Measurements from ENCODE around the gene FGD3. TPM values are rescaled to one million over a fixed set of nuclear protein-coding genes. Genes with fewer than 3 reads are reported as not detected.

FGD3 gene
- total and polyA plus RNA-seq, 9 of the 15 experiments (the other 6 are each of a cell fraction or from before 2014, with no cell fraction given): 0.07 to 1.3 (median 0.29) TPM

DNA sequence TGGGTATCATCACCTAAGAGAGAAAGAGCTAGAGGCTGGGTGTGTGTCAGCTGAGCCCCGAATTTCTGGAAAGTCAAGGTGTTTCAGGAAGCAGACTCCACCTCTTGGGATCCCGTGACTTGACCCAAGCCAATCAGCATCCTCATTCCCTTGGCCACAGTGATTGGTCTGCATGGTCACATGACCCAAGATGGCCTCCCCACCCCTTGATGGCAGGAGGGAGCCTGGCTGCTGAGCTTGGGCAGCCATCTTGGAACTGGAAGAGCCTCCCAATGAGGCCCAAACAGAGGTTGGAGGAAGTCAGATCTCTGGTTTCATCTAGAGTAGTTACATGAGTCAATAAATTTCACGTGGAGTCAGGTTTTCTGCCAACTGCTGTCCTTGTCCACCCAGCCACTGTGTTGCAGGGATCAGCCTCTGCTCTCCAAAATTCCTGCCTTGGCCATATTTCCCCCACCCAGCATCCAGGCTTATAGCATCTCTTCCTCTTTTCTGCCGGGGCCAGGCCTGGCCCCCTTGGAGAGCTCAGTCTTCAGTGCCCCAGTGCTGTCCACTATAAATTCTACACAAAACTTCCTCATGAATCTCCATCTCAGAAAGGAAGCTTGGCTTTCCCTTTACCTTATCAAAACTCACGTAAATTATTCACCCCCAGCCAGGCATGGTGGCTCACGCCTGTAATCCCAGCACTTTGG is 93.9 kb downstream of the FGD3 start:
- peak; percentile 92 for ATAC-seq
- Histone ChIP-seq H3K4me3 (no peak overlapping the region), H3K36me3 (ENCODE audit: control insufficient read depth, insufficient read depth, low read length) (no peaks in the 10 kb centered on the region), H3K9me3 (replicated peaks; ENCODE audit: control insufficient read depth, insufficient read depth, low read depth, low read length) (no peaks in the 10 kb centered on the region; the same call in 1 of the 2 replicates), H4K20me1 (replicated peaks; ENCODE audit: control insufficient read depth, insufficient read depth, low read length) (no peaks in the 10 kb centered on the region), H3K4me1 (replicated peaks in 1 of 2; ENCODE audit: control insufficient read depth in 2 of 2, insufficient read depth in 2 of 2, low read length in 2 of 2) (peaks cover 7 to 25% of the 10 kb centered on the region in 2 experiments; a peak in 3 of 5 replicates), H3K27ac (ENCODE audit: extremely low read depth, low read depth, low read length) (no peak overlapping the region), H3K79me2 (ENCODE audit: control insufficient read depth, insufficient read depth, low read length) (no peaks in the 10 kb centered on the region), H3K9ac (ENCODE audit: insufficient read depth in 1 of 2, low read depth in 2 of 2, low read length in 2 of 2) (no peak overlapping the region), H3K4me2 (ENCODE audit: insufficient read depth, low read length) (no peak overlapping the region), H2AFZ (ENCODE audit: low read depth, low read length) (peak overlapping the region; percentile 29), H3K27me3 (ENCODE audit: control insufficient read depth in 2 of 2, insufficient read depth in 2 of 2, low read length in 2 of 2) (no peaks in the 10 kb centered on the region), H3K9me1 (ENCODE audit: control insufficient read depth, insufficient read depth, low read length) (no peaks in the 10 kb centered on the region)
- intact Hi-C loops (cut with micrococcal nuclease): no loop called here
- CTCF ChIA-PET (ENCODE audit: low intra/inter-chr PET ratio): no interaction called here
- POLR2A ChIA-PET: interaction anchor here (1.9 kb wide), 1 partner anchor 25 kb away, joined by 4 read pairs; no protein-coding TSS in a partner anchor
- DNase-seq (ENCODE audit: extremely low read depth in 1 of 4, low spot score in 3 of 4): peak; percentile 51 to 85 (median 72)
- peak; percentile 82 for FAIRE-seq
- in situ Hi-C loops (cut with MboI): no loop called here
- WGBS (ENCODE audit: insufficient coverage, low coverage, missing lambda C conversion rate): 53% methylated on average over 6 of the region's 6 CpGs
- no TSS peak for BruUV-seq (replicated peaks)
- TF ChIP-seq SAP30 (IDR thresholded peaks at IDR 0.05; ENCODE audit: borderline replicate concordance, insufficient read depth, low read depth, low read length, poor library complexity, severe bottlenecking) (no peak), NFRKB (IDR thresholded peaks at IDR 0.05; ENCODE audit: low read depth) (peak; percentile 58; the same call in 1 of the 2 replicates), YY1 (IDR thresholded peaks at IDR 0.05; ENCODE audit: borderline replicate concordance in 1 of 3, control insufficient read depth in 1 of 3, extremely low read depth in 1 of 3, insufficient read depth in 3 of 3, insufficient read length in 1 of 3, insufficient replicate concordance in 2 of 3, low read depth in 1 of 3, low read length in 2 of 3) (peak; percentile 74 to 97 (median 88)), REST (IDR thresholded peaks at IDR 0.05; ENCODE audit: borderline replicate concordance) (peak; percentile 11; the same call in 1 of the 2 replicates), REST (CRISPR knock-in tag; IDR thresholded peaks at IDR 0.05; ENCODE audit: low read depth) (no peak), CBFA2T2 (conservative IDR thresholded peaks at IDR 0.05) (peak; percentile 59), CBX5 (IDR thresholded peaks at IDR 0.05; ENCODE audit: borderline replicate concordance, low read depth) (0 out of 2 replicates have a peak, but pooled peaks have one; percentile 27), NFYB (IDR thresholded peaks at IDR 0.05; ENCODE audit: extremely low read depth, insufficient read length) (peak; percentile 66), EHMT2 (IDR thresholded peaks at IDR 0.05) (peak; percentile 74; the same call in 1 of the 2 replicates), ZNF384 (IDR thresholded peaks at IDR 0.05; ENCODE audit: low read depth, low read length) (no peak)
- TF ChIP-seq, protein P1, sequence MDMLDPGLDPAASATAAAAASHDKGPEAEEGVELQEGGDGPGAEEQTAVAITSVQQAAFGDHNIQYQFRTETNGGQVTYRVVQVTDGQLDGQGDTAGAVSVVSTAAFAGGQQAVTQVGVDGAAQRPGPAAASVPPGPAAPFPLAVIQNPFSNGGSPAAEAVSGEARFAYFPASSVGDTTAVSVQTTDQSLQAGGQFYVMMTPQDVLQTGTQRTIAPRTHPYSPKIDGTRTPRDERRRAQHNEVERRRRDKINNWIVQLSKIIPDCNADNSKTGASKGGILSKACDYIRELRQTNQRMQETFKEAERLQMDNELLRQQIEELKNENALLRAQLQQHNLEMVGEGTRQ (CRISPR knock-in tag; IDR thresholded peaks at IDR 0.05): peak; percentile 91

Data from K562 (cell line).